GM18867 (cell line): ENCODE results near the gene PACRG.

ENCODE experiments used
- ATAC-seq: cut with Tn5 transposase; IDR thresholded peaks from one replicate; pipeline ENCODE4 v1.9.1; 2021; ENCODE audit warnings: mild to moderate bottlenecking, moderate library complexity; ENCODE audit not compliant: unreplicated experiment

Gene PACRG

DNA sequence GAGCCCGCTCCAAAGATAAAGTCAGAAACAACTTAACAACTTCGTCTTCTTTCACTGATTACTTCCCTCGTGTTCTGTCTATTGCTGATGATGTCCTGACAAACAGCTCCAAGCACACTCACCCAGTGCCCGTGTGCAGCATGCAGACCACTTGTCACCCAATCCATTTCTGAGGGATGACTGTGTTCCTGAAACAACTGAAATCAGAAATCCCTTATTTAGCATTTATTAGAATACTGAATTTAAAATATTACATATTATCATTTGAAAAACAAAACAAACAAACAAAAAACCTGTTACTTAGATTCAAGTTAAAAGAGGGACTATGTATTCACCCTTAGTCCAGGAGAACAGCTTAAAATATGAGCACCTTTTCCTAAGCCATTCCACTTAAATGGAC is 463.0 kb downstream of the PACRG start:
- ATAC-seq, result no peak

- ATAC-seq, result no peak
Observed at GRCh38 chr6:163191704-163192537, 464.1 kb downstream of the PACRG start.

DNA sequence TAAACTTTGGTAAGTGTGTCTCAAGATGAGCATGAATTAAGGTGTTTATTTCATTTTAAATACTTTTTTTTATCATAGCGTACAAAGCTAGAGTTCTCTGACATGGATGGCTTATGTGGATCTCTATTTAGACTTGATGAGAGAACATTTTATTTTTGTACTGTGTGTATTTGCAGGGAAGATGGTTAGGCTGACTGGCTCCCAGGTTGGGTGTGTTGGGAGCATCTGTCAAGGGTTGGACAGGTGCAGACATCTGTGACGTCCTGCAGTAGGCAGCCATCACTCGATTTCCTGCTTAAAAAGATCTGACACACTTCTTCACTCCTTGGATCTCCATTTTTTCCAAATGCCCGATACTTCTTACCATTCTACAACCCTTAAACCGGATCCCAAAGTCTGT is 464.8 kb downstream of the PACRG start:
- no peak for ATAC-seq

DNA sequence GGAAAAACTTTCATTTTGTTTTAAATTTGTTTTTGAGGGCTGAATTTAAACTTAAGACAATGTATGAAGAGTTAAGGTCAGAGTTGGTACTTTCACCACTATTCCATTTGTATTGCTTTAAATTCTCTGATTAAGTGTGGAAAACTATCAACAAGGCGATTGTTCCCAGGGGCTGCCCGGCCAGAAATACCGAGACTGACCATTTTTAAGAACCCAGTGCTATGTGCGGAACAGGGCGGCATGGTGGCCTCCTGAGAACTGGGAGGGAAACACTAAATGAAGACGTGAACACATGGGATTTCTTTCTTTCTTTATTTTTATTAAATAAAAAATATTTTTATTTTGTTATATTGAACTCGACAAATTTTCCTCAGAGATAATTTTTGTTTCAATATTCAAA is 465.6 kb downstream of the PACRG start:
- no peak for ATAC-seq

- no peak for ATAC-seq
Observed at GRCh38 chr6:163195721-163196691, 468.2 kb downstream of the PACRG start.

DNA sequence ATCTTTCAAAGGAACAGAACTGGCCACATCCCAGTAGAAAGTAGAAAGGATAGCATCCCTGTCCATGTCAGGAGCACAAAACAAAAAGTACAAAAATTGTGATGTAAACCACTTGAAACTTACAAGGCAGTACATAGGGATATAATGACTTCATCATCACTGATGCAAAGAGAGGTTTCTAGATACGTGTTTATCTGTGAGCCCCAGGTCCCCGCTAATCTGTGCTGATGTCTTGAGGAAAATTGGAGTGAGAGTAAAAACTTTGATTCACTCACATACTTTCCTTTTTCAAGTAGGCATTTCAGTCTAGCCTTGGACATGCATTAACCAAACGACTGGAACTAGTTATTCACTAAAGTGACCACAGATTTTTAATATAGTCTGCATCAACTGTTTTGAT is 470.1 kb downstream of the PACRG start:
- no peak for ATAC-seq

- no peak for ATAC-seq
Observed at GRCh38 chr6:163198396-163198795, 470.6 kb downstream of the PACRG start.

DNA sequence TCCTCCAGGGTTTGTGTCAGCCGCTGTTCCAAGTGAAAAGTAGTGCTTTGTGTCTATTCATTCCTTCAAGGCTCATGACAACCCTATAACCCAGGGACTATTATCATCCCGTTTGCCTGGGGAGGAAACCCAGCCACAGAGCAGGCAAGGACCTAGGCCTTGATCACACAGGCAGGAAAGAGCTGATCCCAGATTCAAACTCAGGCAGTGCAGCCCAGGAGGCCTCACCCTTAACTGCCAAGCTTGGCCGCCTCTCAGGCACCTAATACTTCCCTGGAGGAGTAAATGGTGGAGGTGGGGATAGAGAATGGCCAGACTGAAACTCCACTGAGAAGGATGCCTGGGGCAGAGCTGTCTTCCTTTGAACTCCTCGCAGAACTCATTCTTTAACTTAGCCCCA is 471.6 kb downstream of the PACRG start:
- no peak for ATAC-seq

DNA sequence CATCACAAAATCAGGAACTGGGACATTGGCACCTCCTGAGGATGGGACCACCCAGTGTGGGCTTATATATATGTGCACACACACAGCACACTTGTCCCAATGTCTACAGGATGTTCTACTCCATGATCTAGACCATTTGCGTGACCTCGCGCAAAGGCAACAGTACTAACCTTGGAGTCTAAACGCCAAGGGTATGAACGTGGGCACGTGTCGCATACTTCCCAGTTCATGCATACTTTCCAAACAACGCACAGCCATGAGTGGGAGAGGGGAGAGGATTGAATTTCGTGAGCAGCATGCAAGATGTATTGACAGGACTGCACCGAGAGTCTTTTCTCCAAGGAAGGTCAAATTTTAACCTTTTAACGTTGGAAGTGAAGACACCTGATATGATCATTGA is 472.5 kb downstream of the PACRG start:
- ATAC-seq, result no peak

GRCh38 chr6:163200694-163201093 is 472.9 kb downstream of the PACRG start:
- no peak for ATAC-seq

DNA sequence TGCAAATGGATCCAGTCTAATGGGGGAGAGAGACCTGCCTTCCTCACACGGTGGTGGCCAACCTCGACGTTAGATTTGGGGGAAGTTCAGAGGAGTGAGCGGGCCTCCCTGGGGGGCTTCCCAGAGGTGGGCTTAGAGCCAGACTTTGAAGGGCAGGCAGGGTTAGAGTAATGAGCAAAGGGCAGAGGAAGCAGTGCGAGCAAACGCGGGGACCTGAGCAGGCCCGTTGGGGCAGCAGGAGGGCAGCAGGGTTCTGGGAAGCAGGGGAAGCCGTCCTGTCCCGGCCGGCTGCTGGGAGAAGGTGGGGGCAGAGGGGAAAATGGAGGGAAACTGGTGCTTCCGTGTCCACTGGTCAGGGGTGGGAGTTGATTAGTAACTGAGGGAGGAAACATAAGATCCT is 474.1 kb downstream of the PACRG start:
- no peak for ATAC-seq

DNA sequence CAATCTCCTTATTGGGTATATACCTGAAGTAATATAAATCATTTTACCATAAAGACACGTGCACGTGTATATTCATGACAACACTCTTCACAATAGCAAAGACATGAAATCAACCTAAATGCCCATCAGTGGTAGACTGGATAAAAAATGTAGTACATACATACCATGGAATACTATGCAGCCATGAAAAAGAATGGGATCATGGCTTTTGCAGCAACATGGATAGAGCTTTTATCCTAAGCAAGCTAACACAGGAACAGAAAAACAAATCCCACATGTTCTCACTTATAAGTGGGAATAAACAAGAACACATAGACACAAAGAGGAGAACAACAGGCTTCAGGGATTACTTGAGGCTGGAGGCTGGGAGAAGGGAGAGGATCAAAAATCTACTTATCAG is 478.4 kb downstream of the PACRG start:
- no peak for ATAC-seq

DNA sequence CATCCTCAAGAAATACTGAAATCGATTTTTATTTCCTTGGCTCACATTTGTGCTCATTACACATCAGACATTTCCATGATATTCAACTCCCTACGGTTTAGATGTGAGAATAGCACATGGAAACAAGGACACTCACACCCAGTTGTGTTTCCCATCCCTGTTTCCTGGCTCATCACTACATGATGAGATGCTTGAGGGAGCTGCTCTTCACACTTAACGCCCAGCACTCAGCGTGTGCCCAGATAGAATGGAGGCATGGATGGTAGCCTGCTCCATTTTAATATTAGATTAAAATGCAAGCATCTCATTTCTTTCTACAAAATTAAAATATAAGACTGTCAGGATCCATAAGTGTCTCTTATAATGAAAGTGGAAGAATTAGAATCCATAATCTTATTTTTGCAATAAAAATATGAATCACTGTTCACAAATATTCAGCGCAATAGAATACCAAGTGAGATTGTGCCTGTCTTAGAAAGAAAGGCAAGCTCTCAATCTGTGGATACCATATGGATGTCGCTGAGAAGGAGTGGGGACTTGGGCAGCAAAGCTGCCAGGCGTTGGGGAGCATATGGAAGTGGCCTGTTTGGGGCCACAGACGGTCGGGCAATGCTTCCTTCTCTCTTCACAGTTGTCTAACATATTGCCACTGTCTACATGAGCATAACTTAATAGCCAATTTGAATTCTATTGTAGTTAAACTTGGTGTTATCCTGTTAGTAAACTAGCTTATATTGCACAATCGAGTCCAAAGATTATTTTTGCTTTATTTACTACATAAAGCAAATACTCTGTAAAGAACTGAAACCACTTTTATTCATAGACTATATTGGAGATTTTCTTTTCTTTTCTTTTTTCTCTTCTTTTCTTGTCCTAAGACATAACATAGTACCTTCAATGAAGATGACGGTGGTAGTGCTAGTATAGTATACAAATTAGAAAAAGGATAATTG is 479.9 kb downstream of the PACRG start:
- no peak for ATAC-seq

GRCh38 chr6:163209005-163209404 is 481.2 kb downstream of the PACRG start:
- ATAC-seq, result no peak

DNA sequence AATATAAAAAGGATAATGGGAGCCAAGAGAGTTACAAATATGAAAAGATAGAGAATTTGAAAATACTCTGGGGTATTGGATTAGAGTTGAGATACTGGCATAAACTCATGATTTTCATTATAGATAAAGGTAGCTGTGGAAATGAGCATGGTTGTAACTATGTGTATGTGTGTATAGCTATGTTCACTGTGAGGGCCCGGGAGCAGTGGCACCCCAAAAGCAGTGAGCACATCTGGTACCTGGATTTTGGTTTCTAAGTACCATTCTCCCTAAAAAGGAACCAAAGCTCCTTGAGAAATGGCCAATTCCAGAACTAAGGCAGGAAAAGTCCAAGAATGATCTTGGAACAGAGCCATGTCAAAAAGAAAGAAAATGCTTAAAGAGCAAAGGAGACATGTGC is 484.3 kb downstream of the PACRG start:
- ATAC-seq, result no peak

GRCh38 chr6:163214259-163214658 is 486.5 kb downstream of the PACRG start:
- ATAC-seq, result no peak

- no peak for ATAC-seq
Observed at GRCh38 chr6:163218361-163218894, 490.7 kb downstream of the PACRG start.

DNA sequence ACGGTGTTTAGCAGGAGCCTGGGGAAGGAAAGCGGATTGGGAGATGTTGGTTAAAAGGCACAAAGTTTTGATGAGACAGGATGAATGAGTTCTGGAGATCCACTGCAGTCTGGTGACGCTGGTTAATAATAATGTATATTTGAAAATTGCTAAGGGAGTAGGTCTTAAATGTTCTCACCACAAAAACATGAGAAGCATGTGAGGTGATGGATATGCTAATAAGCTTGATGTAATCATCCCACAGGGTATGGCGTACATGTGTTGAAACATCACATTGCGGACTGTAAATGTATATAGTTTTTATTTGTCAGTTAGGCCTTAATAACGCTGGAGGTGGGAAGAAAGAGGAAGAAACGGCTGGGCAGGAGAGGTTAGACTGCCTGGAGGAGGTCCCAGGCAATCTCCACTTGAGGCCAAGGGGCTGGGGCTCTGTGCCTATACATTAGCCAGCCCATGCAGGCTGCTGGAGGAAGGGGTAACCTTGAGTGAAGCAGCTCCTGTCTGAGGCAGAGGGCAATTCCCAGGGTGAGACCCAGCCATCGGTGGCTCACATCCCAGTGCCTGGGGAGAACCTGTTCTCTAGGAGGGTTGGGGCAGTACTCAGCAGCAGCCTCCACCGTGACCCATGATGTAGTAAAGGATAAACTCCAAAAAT is 498.5 kb downstream of the PACRG start:
- ATAC-seq, result no peak

GRCh38 chr6:163226836-163227485 is 499.2 kb downstream of the PACRG start:
- ATAC-seq, result no peak
